ENCODE measurements around the gene SEPTIN14. TPM values are rescaled to one million over a fixed set of nuclear protein-coding genes. Genes with fewer than 3 reads are reported as not detected.

Gene SEPTIN14
- total and polyA plus RNA-seq, 2 of the 4 experiments (the other 2 are of a cell fraction) = not detected

GRCh38 chr7:55784151-55784550 is 78.4 kb downstream of the SEPTIN14 start:
- no CpG with 5 or more reads among the region's 4 CpGs for WGBS, 2 experiments (ENCODE audit: extremely low coverage in 2 of 2, insufficient read length in 1 of 2)
- Histone ChIP-seq H3K9me1 (ENCODE audit: insufficient read depth, low read length) (no peaks in the 10 kb centered on the region), H3K79me1 (ENCODE audit: low read depth in 1 of 2, low read length in 2 of 2) (no peaks in the 10 kb centered on the region), H2BK20ac (ENCODE audit: low read depth, low read length) (no peak overlapping the region), H4K20me1 (ENCODE audit: insufficient read depth, low read length) (no peaks in the 10 kb centered on the region), H3K27ac (ENCODE audit: insufficient read depth, low read length) (no peak overlapping the region), H2BK5ac (ENCODE audit: low read depth, low read length, poor library complexity, severe bottlenecking) (no peak overlapping the region), H3K4me2 (ENCODE audit: low read depth, low read length) (no peak overlapping the region), H2AFZ (replicated peaks; ENCODE audit: low read length, poor library complexity) (no peak overlapping the region), H3K18ac (ENCODE audit: low read depth, low read length) (no peak overlapping the region), H3K27me3 (ENCODE audit: control insufficient read depth, insufficient read depth, low read length) (no peaks in the 10 kb centered on the region), H4K91ac (ENCODE audit: insufficient read depth, low read depth, low read length) (no peak overlapping the region), H4K8ac (ENCODE audit: low read depth in 2 of 2, low read length in 2 of 2) (no peak overlapping the region), H3K4me1 (ENCODE audit: control insufficient read depth, insufficient read depth, low read length) (no peaks in the 10 kb centered on the region), H3K4me3 (ENCODE audit: insufficient read depth, low read depth, low read length) (no peak overlapping the region), H3K9ac (ENCODE audit: low read depth, low read length) (no peak overlapping the region), H3K36me3 (ENCODE audit: control insufficient read depth, insufficient read depth, low read length) (no peaks in the 10 kb centered on the region), H4K5ac (ENCODE audit: low read depth, low read length) (no peak overlapping the region), H3K14ac (replicated peaks; ENCODE audit: low read depth, low read length) (no peak overlapping the region), H2AK5ac (ENCODE audit: low read depth, low read length) (no peak overlapping the region), H2BK120ac (ENCODE audit: low read depth, low read length) (no peak overlapping the region), H3K4ac (ENCODE audit: low read depth, low read length) (no peak overlapping the region), H3K23ac (ENCODE audit: low read depth, low read length) (no peak overlapping the region), H2AK9ac (replicated peaks; ENCODE audit: low read depth, low read length, poor library complexity) (no peak overlapping the region), H3K9me3 (ENCODE audit: control insufficient read depth, insufficient read depth, low read length) (peaks cover 2% of the 10 kb centered on the region; the same call in 1 of the 2 replicates), H2BK15ac (ENCODE audit: low read depth, low read length) (no peak overlapping the region), H3K56ac (ENCODE audit: extremely low read depth, insufficient read depth, low read length) (no peak overlapping the region)
- intact Hi-C loops (cut with micrococcal nuclease) (no loop called here), in situ Hi-C loops (cut with MboI; ENCODE audit: low sequenced_read_pairs) (no loop called here), dilution Hi-C loops (cut with HindIII; ENCODE audit: low sequenced_read_pairs, unreplicated experiment) (no loop called here)
- CTCF ChIA-PET = no interaction called here
- no TSS peak for BruUV-seq (replicated peaks)
- DNase-seq (no peak), ATAC-seq (ENCODE audit: low read depth) (no peak)
- POLR2A ChIA-PET (ENCODE audit: unreplicated experiment) = no interaction called here
- TF ChIP-seq CHD1 (IDR thresholded peaks at IDR 0.05; ENCODE audit: low read depth, low read length) (no peak), POLR2A (IDR thresholded peaks at IDR 0.05; ENCODE audit: low read depth, low read length) (no peak), RAD21 (IDR thresholded peaks at IDR 0.05; ENCODE audit: low read length) (no peak), CTCF (conservative IDR thresholded peaks at IDR 0.05; ENCODE audit: low read depth, low read length) (no peak), ELK1 (IDR thresholded peaks at IDR 0.05; ENCODE audit: borderline replicate concordance, low read depth, low read length) (no peak), MAZ (IDR thresholded peaks at IDR 0.05; ENCODE audit: borderline replicate concordance, low read depth, low read length) (no peak), RCOR1 (IDR thresholded peaks at IDR 0.05; ENCODE audit: insufficient replicate concordance, low read length) (no peak), SMC3 (IDR thresholded peaks at IDR 0.05; ENCODE audit: low read depth, low read length) (no peak), NFE2L2 (IDR thresholded peaks at IDR 0.05; ENCODE audit: low read depth, low read length) (no peak), USF2 (IDR thresholded peaks at IDR 0.05; ENCODE audit: low read depth, low read length) (no peak), MAFK (IDR thresholded peaks at IDR 0.05; ENCODE audit: low read depth, low read length) (no peak), RFX5 (IDR thresholded peaks at IDR 0.05; ENCODE audit: low read depth, low read length) (no peak), BHLHE40 (IDR thresholded peaks at IDR 0.05; ENCODE audit: low read depth, low read length) (no peak)
